ENCODE measurements around the gene IFT43. TPM values are rescaled to one million over a fixed set of nuclear protein-coding genes. Genes with fewer than 3 reads are reported as not detected.

The IFT43 gene
- total RNA-seq, 1 experiment from 2014 or later = 20.3 TPM

- intact Hi-C loops (cut with micrococcal nuclease; ENCODE audit: unreplicated experiment) = no loop called here
These were observed 26.4 kb downstream of the IFT43 start for GRCh38 chr14:76011930-76012329.

GRCh38 chr14:76012354-76012753, 26.8 kb downstream of the IFT43 start:
- no peaks in the 10 kb centered on the region for H3K9me3 ChIP-seq (ENCODE audit: low read depth, low read length, poor library complexity, severe bottlenecking)
- ChIA-PET CTCF (no interaction called here), POLR2A (ENCODE audit: low non-redundant PET) (no interaction called here)
- no peaks in the 10 kb centered on the region for H3K4me1 ChIP-seq (ENCODE audit: insufficient read depth, low read length, poor library complexity, severe bottlenecking)
- DNase-seq (ENCODE audit: low spot score) = no peak
- no peaks in the 10 kb centered on the region for H3K27me3 ChIP-seq (replicated peaks; ENCODE audit: insufficient read depth, low read depth, low read length, poor library complexity)
- H3K27ac ChIP-seq (ENCODE audit: low read depth, low read length, poor library complexity, severe bottlenecking) = no peak overlapping the region
- H3K4me3 ChIP-seq (ENCODE audit: low read depth, low read length, poor library complexity, severe bottlenecking) = no peak overlapping the region
- H3K36me3 ChIP-seq (ENCODE audit: insufficient read depth, low read length, poor library complexity, severe bottlenecking) = no peaks in the 10 kb centered on the region
- no peak for TF ChIP-seq EZH2 (IDR thresholded peaks at IDR 0.05; ENCODE audit: borderline replicate concordance, low read depth, low read length, poor library complexity, severe bottlenecking)
- intact Hi-C loops (cut with micrococcal nuclease; ENCODE audit: unreplicated experiment) = no loop called here
- no TSS peak for BruUV-seq (replicated peaks)

More at GRCh38 chr14:76011930-76012329, 26.4 kb downstream of the IFT43 start:
- Histone ChIP-seq H3K27me3 (replicated peaks; ENCODE audit: insufficient read depth, low read depth, low read length, poor library complexity) (no peaks in the 10 kb centered on the region), H3K9me3 (ENCODE audit: low read depth, low read length, poor library complexity, severe bottlenecking) (no peaks in the 10 kb centered on the region), H3K27ac (ENCODE audit: low read depth, low read length, poor library complexity, severe bottlenecking) (no peak overlapping the region), H3K4me3 (ENCODE audit: low read depth, low read length, poor library complexity, severe bottlenecking) (no peak overlapping the region), H3K4me1 (ENCODE audit: insufficient read depth, low read length, poor library complexity, severe bottlenecking) (no peaks in the 10 kb centered on the region), H3K36me3 (ENCODE audit: insufficient read depth, low read length, poor library complexity, severe bottlenecking) (no peaks in the 10 kb centered on the region)
- TF ChIP-seq EZH2 (IDR thresholded peaks at IDR 0.05; ENCODE audit: borderline replicate concordance, low read depth, low read length, poor library complexity, severe bottlenecking) = no peak
- no peak for TF ChIP-seq CTCF (conservative IDR thresholded peaks at IDR 0.05; ENCODE audit: low read depth, low read length)
- ChIA-PET CTCF (no interaction called here), POLR2A (ENCODE audit: low non-redundant PET) (no interaction called here)
- no peak for DNase-seq (ENCODE audit: low spot score)
- BruUV-seq (replicated peaks) = no TSS peak

- Histone ChIP-seq H3K9me3 (ENCODE audit: low read depth, low read length, poor library complexity, severe bottlenecking) (peaks cover 3% of the 10 kb centered on the region), H3K4me1 (ENCODE audit: insufficient read depth, low read length, poor library complexity, severe bottlenecking) (no peaks in the 10 kb centered on the region), H3K4me3 (ENCODE audit: low read depth, low read length, poor library complexity, severe bottlenecking) (no peak overlapping the region), H3K36me3 (ENCODE audit: insufficient read depth, low read length, poor library complexity, severe bottlenecking) (no peaks in the 10 kb centered on the region), H3K27ac (ENCODE audit: low read depth, low read length, poor library complexity, severe bottlenecking) (no peak overlapping the region), H3K27me3 (replicated peaks; ENCODE audit: insufficient read depth, low read depth, low read length, poor library complexity) (no peaks in the 10 kb centered on the region)
- CTCF ChIA-PET = no interaction called here
- no peak for DNase-seq (ENCODE audit: low spot score)
- TF ChIP-seq EZH2 (IDR thresholded peaks at IDR 0.05; ENCODE audit: borderline replicate concordance, low read depth, low read length, poor library complexity, severe bottlenecking) (no peak), CTCF (conservative IDR thresholded peaks at IDR 0.05; ENCODE audit: low read depth, low read length) (no peak)
- POLR2A ChIA-PET (ENCODE audit: low non-redundant PET) = no interaction called here
- intact Hi-C loops (cut with micrococcal nuclease; ENCODE audit: unreplicated experiment) = no loop called here
- BruUV-seq (replicated peaks) = no TSS peak
These were observed 29.6 kb downstream of the IFT43 start for GRCh38 chr14:76015191-76015590.

GRCh38 chr14:76015668-76016067, 30.1 kb downstream of the IFT43 start:
- Histone ChIP-seq H3K4me1 (ENCODE audit: insufficient read depth, low read length, poor library complexity, severe bottlenecking) (no peaks in the 10 kb centered on the region), H3K27ac (ENCODE audit: low read depth, low read length, poor library complexity, severe bottlenecking) (no peak overlapping the region), H3K9me3 (ENCODE audit: low read depth, low read length, poor library complexity, severe bottlenecking) (peaks cover 3% of the 10 kb centered on the region), H3K4me3 (ENCODE audit: low read depth, low read length, poor library complexity, severe bottlenecking) (no peak overlapping the region), H3K27me3 (replicated peaks; ENCODE audit: insufficient read depth, low read depth, low read length, poor library complexity) (no peaks in the 10 kb centered on the region), H3K36me3 (ENCODE audit: insufficient read depth, low read length, poor library complexity, severe bottlenecking) (no peaks in the 10 kb centered on the region)
- ChIA-PET POLR2A (ENCODE audit: low non-redundant PET) (no interaction called here), CTCF (no interaction called here)
- TF ChIP-seq EZH2 (IDR thresholded peaks at IDR 0.05; ENCODE audit: borderline replicate concordance, low read depth, low read length, poor library complexity, severe bottlenecking) = no peak
- TF ChIP-seq CTCF (conservative IDR thresholded peaks at IDR 0.05; ENCODE audit: low read depth, low read length) = no peak
- intact Hi-C loops (cut with micrococcal nuclease; ENCODE audit: unreplicated experiment) = no loop called here
- no peak for DNase-seq (ENCODE audit: low spot score)
- BruUV-seq (replicated peaks) = no TSS peak
